MG63 (cell line): ENCODE data around the gene PTOV1. TPM values are rescaled to one million over a fixed set of nuclear protein-coding genes. Genes with fewer than 3 reads are reported as not detected.

Source experiments
- DNase-seq: peaks from one replicate; pipeline ENCODE4 v3.0.0-alpha.2; 2020
- H3K27me3 ChIP-seq: fragments of 250-450 bp; sonication (Bioruptor Pico); 2 replicates; pipeline ENCODE4 v1.5.1; 2020; ENCODE audit warnings: mild to moderate bottlenecking, moderate library complexity
- H3K36me3 ChIP-seq: fragments of 250-450 bp; sonication (Bioruptor Pico); 2 replicates; pipeline ENCODE4 v1.5.1; 2020; ENCODE audit warnings: mild to moderate bottlenecking, moderate library complexity
- H3K4me3 ChIP-seq: fragments of 250-450 bp; sonication (Bioruptor Pico); 2 replicates; pipeline ENCODE4 v1.5.1; 2020; ENCODE audit warnings: mild to moderate bottlenecking, moderate library complexity
- H3K9me3 ChIP-seq: fragments of 250-450 bp; sonication (Bioruptor Pico); 2 replicates; pipeline ENCODE4 v1.5.1; 2020; ENCODE audit warnings: mild to moderate bottlenecking, moderate library complexity
- total RNA-seq: library from RNA; depleted of rRNA; stranded (reverse); fragments of >200 nt; shearing (Covaris generic); gene quantifications from 2 replicates; pipeline ENCODE4 v1.2.3, GENCODE V29; 2014; ENCODE audit warnings: low replicate concordance

Gene PTOV1
- total RNA-seq, 1 experiment from 2014 or later: 96.1 TPM

GRCh38 chr19:49850221-49850486 is 805 bp upstream of the PTOV1 start:
- no peak for DNase-seq
- Histone ChIP-seq H3K9me3 (no peaks in the 10 kb centered on the region; the same call in 1 of the 2 replicates), H3K4me3 (peak overlapping the region; percentile 96), H3K27me3 (no peaks in the 10 kb centered on the region), H3K36me3 (peaks cover 18% of the 10 kb centered on the region)

GRCh38 chr19:49851456-49852259 is 699 bp downstream of the PTOV1 start:
- H3K27me3 ChIP-seq: no peaks in the 10 kb centered on the region
- peaks cover 30% of the 10 kb centered on the region for H3K36me3 ChIP-seq
- peak overlapping the region; percentile 96 for H3K4me3 ChIP-seq
- no peaks in the 10 kb centered on the region; the same call in 1 of the 2 replicates for H3K9me3 ChIP-seq
- DNase-seq: peak; percentile 47

GRCh38 chr19:49852631-49853126 is 1.7 kb downstream of the PTOV1 start:
- DNase-seq: no peak
- H3K36me3 ChIP-seq: peaks cover 38% of the 10 kb centered on the region
- no peaks in the 10 kb centered on the region for H3K27me3 ChIP-seq
- H3K4me3 ChIP-seq: peak overlapping the region; percentile 96
- no peaks in the 10 kb centered on the region; the same call in 1 of the 2 replicates for H3K9me3 ChIP-seq

GRCh38 chr19:49853852-49854377 is 3.0 kb downstream of the PTOV1 start:
- no peaks in the 10 kb centered on the region; the same call in 1 of the 2 replicates for H3K9me3 ChIP-seq
- H3K27me3 ChIP-seq: no peaks in the 10 kb centered on the region
- H3K36me3 ChIP-seq: peaks cover 47% of the 10 kb centered on the region
- no peak for DNase-seq
- no peak overlapping the region for H3K4me3 ChIP-seq

GRCh38 chr19:49854378-49855263 is 3.7 kb downstream of the PTOV1 start:
- H3K4me3 ChIP-seq: no peak overlapping the region
- peaks cover 50% of the 10 kb centered on the region for H3K36me3 ChIP-seq
- no peak for DNase-seq
- H3K9me3 ChIP-seq: no peaks in the 10 kb centered on the region; the same call in 1 of the 2 replicates
- no peaks in the 10 kb centered on the region for H3K27me3 ChIP-seq

GRCh38 chr19:49855277-49855675 is 4.3 kb downstream of the PTOV1 start:
- H3K36me3 ChIP-seq: peaks cover 50% of the 10 kb centered on the region
- DNase-seq: no peak
- no peaks in the 10 kb centered on the region; the same call in 1 of the 2 replicates for H3K9me3 ChIP-seq
- H3K4me3 ChIP-seq: no peak overlapping the region
- H3K27me3 ChIP-seq: no peaks in the 10 kb centered on the region

- Histone ChIP-seq H3K27me3 (no peaks in the 10 kb centered on the region), H3K9me3 (no peaks in the 10 kb centered on the region; the same call in 1 of the 2 replicates), H3K36me3 (peaks cover 54% of the 10 kb centered on the region), H3K4me3 (no peak overlapping the region)
- no peak for DNase-seq
These were observed 5.0 kb downstream of the PTOV1 start for GRCh38 chr19:49855676-49856573.

GRCh38 chr19:49856574-49857021 is 5.6 kb downstream of the PTOV1 start:
- DNase-seq: no peak
- no peak overlapping the region for H3K4me3 ChIP-seq
- no peaks in the 10 kb centered on the region; the same call in 1 of the 2 replicates for H3K9me3 ChIP-seq
- H3K27me3 ChIP-seq: no peaks in the 10 kb centered on the region
- peaks cover 59% of the 10 kb centered on the region for H3K36me3 ChIP-seq

GRCh38 chr19:49857061-49857837 is 6.3 kb downstream of the PTOV1 start:
- DNase-seq: no peak
- H3K4me3 ChIP-seq: no peak overlapping the region
- H3K36me3 ChIP-seq: peaks cover 62% of the 10 kb centered on the region

GRCh38 chr19:49857838-49858087 is 6.8 kb downstream of the PTOV1 start:
- Histone ChIP-seq H3K36me3 (peaks cover 64% of the 10 kb centered on the region), H3K4me3 (no peak overlapping the region), H3K9me3 (no peaks in the 10 kb centered on the region; the same call in 1 of the 2 replicates), H3K27me3 (no peaks in the 10 kb centered on the region)
- no peak for DNase-seq

More at GRCh38 chr19:49857061-49857837, 6.3 kb downstream of the PTOV1 start:
- Histone ChIP-seq H3K27me3 (no peaks in the 10 kb centered on the region), H3K9me3 (no peaks in the 10 kb centered on the region; the same call in 1 of the 2 replicates)

GRCh38 chr19:49858088-49858985 is 7.4 kb downstream of the PTOV1 start:
- no peak overlapping the region for H3K4me3 ChIP-seq
- no peak for DNase-seq
- no peaks in the 10 kb centered on the region for H3K27me3 ChIP-seq
- H3K9me3 ChIP-seq: no peaks in the 10 kb centered on the region
- H3K36me3 ChIP-seq: peaks cover 69% of the 10 kb centered on the region

- Histone ChIP-seq H3K27me3 (no peaks in the 10 kb centered on the region), H3K4me3 (no peak overlapping the region), H3K9me3 (no peaks in the 10 kb centered on the region), H3K36me3 (peaks cover 80% of the 10 kb centered on the region)
- DNase-seq: no peak
These were observed 8.8 kb downstream of the PTOV1 start for GRCh38 chr19:49859682-49860335.

GRCh38 chr19:49860336-49861102 is 9.6 kb downstream of the PTOV1 start:
- Histone ChIP-seq H3K9me3 (no peaks in the 10 kb centered on the region), H3K36me3 (peaks cover 78% of the 10 kb centered on the region), H3K4me3 (no peak overlapping the region), H3K27me3 (no peaks in the 10 kb centered on the region)
- no peak for DNase-seq

GRCh38 chr19:49861107-49861506 is 10.1 kb downstream of the PTOV1 start:
- H3K36me3 ChIP-seq: peaks cover 78% of the 10 kb centered on the region
- no peaks in the 10 kb centered on the region for H3K27me3 ChIP-seq
- no peak overlapping the region for H3K4me3 ChIP-seq
- no peaks in the 10 kb centered on the region for H3K9me3 ChIP-seq
- no peak for DNase-seq
